ENCODE data around the gene SUPT3H. TPM values are rescaled to one million over a fixed set of nuclear protein-coding genes. Genes with fewer than 3 reads are reported as not detected.

Gene SUPT3H
- total and polyA plus RNA-seq, 12 donors, result 10.0 to 56.2 (median 16.6) TPM

DNA sequence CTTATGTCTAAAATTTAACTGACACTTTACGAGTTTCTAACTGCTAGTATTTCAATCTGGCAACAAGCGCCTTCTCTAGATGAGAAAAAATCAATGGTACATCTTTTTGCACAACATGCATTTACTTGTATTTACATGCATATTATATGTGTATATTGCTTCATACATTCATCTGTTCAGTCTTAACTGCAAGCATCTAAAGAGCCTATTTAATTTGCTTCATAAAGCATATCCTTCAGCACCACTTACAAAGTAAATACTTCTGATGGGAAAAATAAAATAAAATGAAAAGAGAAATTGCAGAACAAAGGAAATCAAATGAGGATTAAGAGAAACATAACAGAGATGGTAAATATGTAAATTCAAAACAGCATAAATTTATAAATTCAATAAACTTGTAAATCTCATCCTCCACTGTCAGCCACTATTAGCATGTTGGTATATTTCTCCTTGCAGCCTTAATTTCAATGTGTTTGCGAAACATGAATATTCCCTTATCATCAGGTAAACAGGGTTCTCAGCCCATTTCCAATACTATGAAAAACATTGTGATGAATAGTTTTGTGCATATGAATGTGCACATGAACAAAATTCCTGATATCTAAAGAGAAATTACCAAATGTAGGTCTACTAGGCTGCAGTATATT, 382.1 kb downstream of the SUPT3H start:
- intact Hi-C loops (cut with DNase I), result no loop called here
- Histone ChIP-seq H3K9me3 (replicated peaks in 1 of 3) (no peaks in the 10 kb centered on the region), H3K27ac (no peak overlapping the region), H3K27me3 (no peaks in the 10 kb centered on the region), H3K36me3 (replicated peaks in 1 of 2) (no peaks in the 10 kb centered on the region), H3K4me3 (no peak overlapping the region), H3K4me1 (replicated peaks in 1 of 2) (no peaks in the 10 kb centered on the region)
- no peak for TF ChIP-seq POLR2A (IDR thresholded peaks at IDR 0.05)
- TF ChIP-seq, protein P1, sequence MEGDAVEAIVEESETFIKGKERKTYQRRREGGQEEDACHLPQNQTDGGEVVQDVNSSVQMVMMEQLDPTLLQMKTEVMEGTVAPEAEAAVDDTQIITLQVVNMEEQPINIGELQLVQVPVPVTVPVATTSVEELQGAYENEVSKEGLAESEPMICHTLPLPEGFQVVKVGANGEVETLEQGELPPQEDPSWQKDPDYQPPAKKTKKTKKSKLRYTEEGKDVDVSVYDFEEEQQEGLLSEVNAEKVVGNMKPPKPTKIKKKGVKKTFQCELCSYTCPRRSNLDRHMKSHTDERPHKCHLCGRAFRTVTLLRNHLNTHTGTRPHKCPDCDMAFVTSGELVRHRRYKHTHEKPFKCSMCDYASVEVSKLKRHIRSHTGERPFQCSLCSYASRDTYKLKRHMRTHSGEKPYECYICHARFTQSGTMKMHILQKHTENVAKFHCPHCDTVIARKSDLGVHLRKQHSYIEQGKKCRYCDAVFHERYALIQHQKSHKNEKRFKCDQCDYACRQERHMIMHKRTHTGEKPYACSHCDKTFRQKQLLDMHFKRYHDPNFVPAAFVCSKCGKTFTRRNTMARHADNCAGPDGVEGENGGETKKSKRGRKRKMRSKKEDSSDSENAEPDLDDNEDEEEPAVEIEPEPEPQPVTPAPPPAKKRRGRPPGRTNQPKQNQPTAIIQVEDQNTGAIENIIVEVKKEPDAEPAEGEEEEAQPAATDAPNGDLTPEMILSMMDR (IDR thresholded peaks at IDR 0.05), result no peak
- no peak for DNase-seq
- WGBS, 4 donors, result 96 to 98% (median 96%) methylated on average over 3 of the region's 3 CpGs

DNA sequence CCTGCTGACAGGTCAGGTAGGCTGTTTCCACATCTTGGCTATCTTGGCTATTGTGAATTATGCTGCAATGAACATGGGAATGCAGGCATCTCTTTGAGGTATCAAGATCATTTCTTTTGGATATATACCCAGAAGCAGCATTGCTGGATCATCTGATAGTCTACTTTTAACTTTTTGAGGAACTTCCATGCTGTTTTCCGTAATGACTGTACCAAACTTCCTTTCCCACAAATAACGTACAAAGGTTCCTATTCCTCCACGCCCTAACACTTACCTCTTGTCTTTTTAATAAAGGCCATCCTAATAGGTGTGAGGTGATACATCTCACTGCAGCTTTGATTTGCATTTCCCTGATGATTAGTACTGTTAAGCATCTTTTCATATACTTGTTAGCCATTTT, 388.3 kb downstream of the SUPT3H start:
- Histone ChIP-seq H3K9me3 (replicated peaks in 1 of 3) (no peaks in the 10 kb centered on the region), H3K27me3 (no peaks in the 10 kb centered on the region), H3K36me3 (replicated peaks in 1 of 2) (no peaks in the 10 kb centered on the region), H3K4me1 (replicated peaks in 1 of 2) (no peaks in the 10 kb centered on the region), H3K27ac (no peak overlapping the region), H3K4me3 (no peak overlapping the region)
- intact Hi-C loops (cut with DNase I), result no loop called here
- DNase-seq, result no peak
- TF ChIP-seq, protein P1 (IDR thresholded peaks at IDR 0.05), result no peak
- no peak for TF ChIP-seq POLR2A (IDR thresholded peaks at IDR 0.05)
- WGBS, 4 donors, result 72 to 91% (median 86%) methylated on average over 3 of the region's 3 CpGs

DNA sequence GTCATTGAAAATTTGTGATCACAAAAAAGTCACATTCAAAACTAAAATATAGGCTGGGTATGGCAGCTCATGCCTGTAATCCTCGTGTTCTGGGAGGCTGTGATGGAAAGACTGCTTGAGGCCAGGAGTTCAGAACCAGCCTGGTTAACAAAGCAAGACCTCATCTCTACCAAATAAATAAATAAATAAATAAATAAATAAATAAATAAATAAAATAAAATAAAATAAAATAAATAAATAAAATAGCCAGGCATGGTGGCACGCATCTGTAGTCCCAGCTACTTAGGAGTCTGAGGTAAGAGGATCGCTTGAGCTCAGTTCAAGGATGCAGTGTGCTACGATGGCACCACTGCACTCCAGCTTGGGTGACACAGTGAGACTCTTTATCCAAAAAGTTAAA, 392.7 kb downstream of the SUPT3H start:
- no peak for DNase-seq
- Histone ChIP-seq H3K27me3 (no peaks in the 10 kb centered on the region), H3K36me3 (replicated peaks in 1 of 2) (no peaks in the 10 kb centered on the region), H3K27ac (no peak overlapping the region), H3K4me3 (no peak overlapping the region), H3K4me1 (replicated peaks in 1 of 2) (no peaks in the 10 kb centered on the region), H3K9me3 (replicated peaks in 1 of 3) (no peaks in the 10 kb centered on the region)
- 95 to 97% (median 97%) methylated on average over 4 of the region's 4 CpGs for WGBS, 4 donors
- intact Hi-C loops (cut with DNase I), result no loop called here
- TF ChIP-seq, protein P1 (IDR thresholded peaks at IDR 0.05), result no peak
- TF ChIP-seq POLR2A (IDR thresholded peaks at IDR 0.05), result no peak

DNA sequence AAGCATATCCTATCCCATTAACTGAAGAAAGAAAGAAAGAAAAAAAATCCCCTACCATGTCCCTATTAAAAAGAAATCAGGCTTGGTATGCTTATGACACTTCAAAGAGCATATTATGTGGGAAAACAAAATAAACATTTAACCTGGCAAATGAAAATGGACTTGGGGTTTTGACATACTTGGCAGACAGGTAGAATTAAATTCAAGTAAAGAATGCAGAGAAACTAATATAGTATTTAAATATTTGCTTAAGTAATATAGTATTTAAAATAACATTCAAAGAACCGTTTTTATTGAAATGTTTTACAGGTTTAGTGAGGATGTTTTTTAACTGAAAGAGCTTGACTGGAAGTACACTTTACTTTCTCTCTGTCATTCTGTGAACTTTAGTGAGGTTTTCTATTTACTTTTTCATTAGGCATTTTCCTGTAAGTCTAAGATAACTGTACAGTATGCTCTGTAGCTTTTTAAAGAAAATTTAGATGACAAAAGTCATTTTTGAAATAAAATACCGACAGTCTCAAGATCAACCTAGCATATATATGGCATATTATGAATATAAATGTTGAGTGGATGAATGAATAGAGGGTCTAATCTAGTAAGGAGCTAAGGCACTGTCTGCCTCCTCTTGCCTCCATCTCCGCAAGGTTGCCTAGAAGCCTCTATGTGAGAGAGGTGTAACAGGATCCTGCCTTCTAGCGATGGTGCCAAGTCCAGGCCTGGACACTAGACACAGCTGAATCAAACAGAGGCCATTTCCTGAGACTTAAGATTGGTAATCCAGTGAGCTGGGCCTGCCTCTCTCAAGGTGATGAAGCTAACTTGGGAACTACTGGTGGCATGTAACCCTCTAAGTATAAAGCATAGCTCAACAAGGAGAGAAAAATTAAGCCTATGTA, 394.0 kb downstream of the SUPT3H start:
- Histone ChIP-seq H3K4me3 (no peak overlapping the region), H3K27me3 (no peaks in the 10 kb centered on the region), H3K36me3 (replicated peaks in 1 of 2) (no peaks in the 10 kb centered on the region), H3K27ac (no peak overlapping the region), H3K4me1 (replicated peaks in 1 of 2) (no peaks in the 10 kb centered on the region), H3K9me3 (replicated peaks in 1 of 3) (no peaks in the 10 kb centered on the region)
- no peak for TF ChIP-seq POLR2A (IDR thresholded peaks at IDR 0.05)
- TF ChIP-seq, protein P1 (IDR thresholded peaks at IDR 0.05), result no peak
- intact Hi-C loops (cut with DNase I), result no loop called here
- DNase-seq, result no peak
- WGBS, 4 donors, result 88 to 98% (median 94%) methylated on average over 4 of the region's 4 CpGs
